HCEC 1CT (cell line): Measurements from ENCODE around the gene RCHY1.
"Not testable (repeated sequence)": the region's sequence is repeated elsewhere in the genome, so short reads cannot be mapped to it uniquely, and the experiment has no call there.

Experiments
- DNase-seq: peaks from one replicate; pipeline ENCODE4 v3.0.0-alpha.2; 2017

The RCHY1 gene

GRCh38 chr4:75514131-75514948 lies at the start of gene RCHY1, which contains the start of gene THAP6:
RCHY1 (minus strand) TSS chr4:75514403; CDS start chr4:75514286, 117 bp downstream.
THAP6 (plus strand) TSS chr4:75514473; CDS start chr4:75515453, 980 bp downstream.
- peak; percentile 90 for DNase-seq

GRCh38 chr4:75561789-75562188 lies 47.6 kb upstream of the RCHY1 start:
- DNase-seq = no peak

- DNase-seq = no peak
Measured at GRCh38 chr4:75557696-75558095, 43.5 kb upstream of the RCHY1 start.

- peak; percentile 3 for DNase-seq
Measured at GRCh38 chr4:75555294-75556164, 41.3 kb upstream of the RCHY1 start, which contains the start of gene ODAPH. ODAPH (plus strand) TSS chr4:75556066; CDS start chr4:75556083, 17 bp downstream.

- no peak for DNase-seq
Measured at GRCh38 chr4:75552452-75552851, 38.2 kb upstream of the RCHY1 start.

- DNase-seq = no peak
Measured at GRCh38 chr4:75549019-75549418, 34.8 kb upstream of the RCHY1 start.

GRCh38 chr4:75547647-75548387 lies 33.6 kb upstream of the RCHY1 start:
- no peak for DNase-seq

GRCh38 chr4:75545526-75545925 lies 31.3 kb upstream of the RCHY1 start:
- DNase-seq = no peak

GRCh38 chr4:75544870-75545269 lies 30.7 kb upstream of the RCHY1 start:
- no peak for DNase-seq

GRCh38 chr4:75544220-75544619 lies 30.0 kb upstream of the RCHY1 start:
- DNase-seq = not testable (repeated sequence)

GRCh38 chr4:75542824-75543223 lies 28.6 kb upstream of the RCHY1 start:
- DNase-seq = peak; percentile 72

GRCh38 chr4:75537308-75537707 lies 23.1 kb upstream of the RCHY1 start:
- not testable (repeated sequence) for DNase-seq

- not testable (repeated sequence) for DNase-seq
Measured at GRCh38 chr4:75533926-75534325, 19.7 kb upstream of the RCHY1 start.

- DNase-seq = not testable (repeated sequence)
Measured at GRCh38 chr4:75533339-75533887, 19.2 kb upstream of the RCHY1 start.

- not testable (repeated sequence) for DNase-seq
Measured at GRCh38 chr4:75531536-75532143, 17.4 kb upstream of the RCHY1 start.

GRCh38 chr4:75530556-75531322 lies 16.5 kb upstream of the RCHY1 start:
- DNase-seq = no peak

- no peak for DNase-seq
Measured at GRCh38 chr4:75527482-75527881, 13.3 kb upstream of the RCHY1 start.

GRCh38 chr4:75525910-75526309 lies 11.7 kb upstream of the RCHY1 start:
- DNase-seq = no peak

- no peak for DNase-seq
Measured at GRCh38 chr4:75525086-75525485, 10.9 kb upstream of the RCHY1 start.

GRCh38 chr4:75519452-75519851 lies 5.2 kb upstream of the RCHY1 start:
- not testable (repeated sequence) for DNase-seq

GRCh38 chr4:75516144-75516543 lies 1.9 kb upstream of the RCHY1 start:
- DNase-seq = no peak
